Heart left ventricle (tissue), 16 donors: ENCODE results near the gene GCDH. TPM values are rescaled to one million over a fixed set of nuclear protein-coding genes. Genes with fewer than 3 reads are reported as not detected.

Experiments
- ATAC-seq, 4 donors: fragments of 200-7000 bp; cut with Tn5 transposase; one replicate each; pipeline ENCODE4 v1.9.1; 2020 to 2022; ENCODE audit warnings: moderate library complexity in 4 of 4, mild to moderate bottlenecking in 3 of 4, moderate number of reproducible peaks in 1 of 4
- DNase-seq, 5 donors: peaks; one replicate each; pipeline ENCODE4 v3.0.0-alpha.2; 2020
- H3K27ac ChIP-seq, 12 donors: fragments of 200-600 bp; sonication (generic) in 4 of 12; one replicate each; pipeline versions ENCODE4 v1.5.0 to v1.8.0; 2016 to 2022; ENCODE audit warnings: mild to moderate bottlenecking in 2 of 12
- H3K27me3 ChIP-seq, 9 donors: fragments of 200-600 bp; sonication (generic) in 2 of 9; one replicate each; pipeline versions ENCODE4 v1.5.1 to v1.8.0; 2016 to 2022; ENCODE audit warnings: mild to moderate bottlenecking in 3 of 9
- H3K36me3 ChIP-seq, 9 donors: fragments of 200-600 bp; sonication (generic) in 2 of 9; one replicate each; pipeline versions ENCODE4 v1.5.0 to v1.8.0; 2018 to 2022; ENCODE audit warnings: mild to moderate bottlenecking in 2 of 9
- H3K4me1 ChIP-seq, 12 donors: fragments of 200-600 bp; sonication (generic) in 4 of 12; one replicate each; pipeline versions ENCODE4 v1.5.0 to v1.8.0; 2016 to 2022; ENCODE audit warnings: mild to moderate bottlenecking in 3 of 12
- H3K4me3 ChIP-seq, 12 donors: fragments of 200-600 bp; sonication (generic) in 4 of 12; one replicate each; pipeline versions ENCODE4 v1.5.0 to v1.8.0; 2017 to 2022; ENCODE audit warnings: mild to moderate bottlenecking in 9 of 12, moderate library complexity in 4 of 12
- H3K9me3 ChIP-seq, 12 donors: fragments of 200-600 bp; sonication (generic) in 4 of 12; one replicate each; pipeline versions ENCODE4 v1.5.0 to v1.8.0; 2016 to 2022; ENCODE audit warnings: mild to moderate bottlenecking in 1 of 12
- CTCF ChIP-seq, 12 donors: fragments of 200-600 bp; sonication (generic) in 4 of 12; IDR thresholded peaks; one replicate each; pipeline versions ENCODE4 v1.5.0 to v1.8.0; 2018 to 2022; ENCODE audit warnings: antibody characterized with exemption in 12 of 12, mild to moderate bottlenecking in 5 of 12
- POLR2A ChIP-seq, 2 donors: fragments of 450-650 bp; IDR thresholded peaks; one replicate each; pipeline ENCODE4 v1.6.1; 2017; ENCODE audit warnings: antibody characterized with exemption in 2 of 2, mild to moderate bottlenecking in 2 of 2, moderate library complexity in 2 of 2
- WGBS, 4 donors: extraction: QIAGEN DNeasy Blood & Tissue Kit in 2 of 4; methylation state at CpG; one replicate each; pipeline versions ENCODE4 v1.1.5 to v1.1.7; 2013 to 2018; 5-methylcytosine and 5-hydroxymethylcytosine counted together
- intact Hi-C, 10 donors: fragments of 100-400 bp; cut with DNase I; formaldehyde crosslinking; loops; one replicate each; pipeline versions ENCODE4 v1.11.1 to v1.14.2; 2022
- polyA plus RNA-seq, 2 donors: library from polyadenylated mRNA; stranded (reverse); fragments of 200-250 nt; gene quantifications; one replicate each; pipeline ENCODE4 v1.2.3, GENCODE V29; 2013
- total RNA-seq, 9 donors: library from RNA; depleted of rRNA in 2 of 9; stranded (reverse); fragments of >200 nt in 2 of 9; fragmentation: NEBNext Ultra II Directional in 3 of 9; extraction: Animal tissue kit (Norgen Biotek cat#: 25700) in 3 of 9; gene quantifications; one replicate each; pipeline versions ENCODE4 v1.1.0 to v1.2.4, GENCODE V29; 2016 to 2023
- donor health status: ischemic (EF 13 %, LVEDD 7.1; RV severe dilation, severe dysfunction).
- donor health status: healthy with polysubstance abuse.
- donor health status: DM: no; HTN: yes; CAD: no.
- donor health status: DM: no; HTN: no; CAD: no.
- donor health status: ischemic (EF 25% LVEDD 6.9; RV normal size, moderate dysfunction).
- donor health status: ischemic (EF 25% LVEDD 5.7; RV mildly dilated, moderate dysfunction).
- donor health status: healthy.
- donor health status: DM: yes; HTN: yes; CAD: no.
- donor health status: ischemic (EF 35%, LVEDD 5.7; RV mildly dilated, moderate dysfunction).
- donor health status: nonischemic (EF 11% LVEDD 7.7; RV severe dilation, severe dysfunction).
- donor health status: DM: yes; HTN: yes; CAD: no.
- donor health status: PGD.
- donor health status: ischemic (EF 29% LVEDD 5.4; RV normal size, mild dysfunction).
- donor health status: nonischemic (EF 23%, LVEDD 6.1; RV moderate dilation, normal function).

GCDH gene
- total and polyA plus RNA-seq, 11 donors: 28.7 to 107 (median 46.7) TPM

GRCh38 chr19:12880551-12881171, 10.3 kb upstream of the GCDH start:
- ATAC-seq: peak; percentile 11 to 49 (median 28)
- Histone ChIP-seq H3K27ac (peak overlapping the region; percentile 72 to 93 (median 85)), H3K36me3 (peaks cover 0 to 31% (median 20%) of the 10 kb centered on the region in 9 donors), H3K9me3 (peaks cover 0 to 9% (median 0%) of the 10 kb centered on the region in 12 donors), H3K27me3 (peaks cover 6 to 28% (median 18%) of the 10 kb centered on the region in 9 donors), H3K4me1 (peaks cover 0 to 50% (median 14%) of the 10 kb centered on the region in 12 donors), H3K4me3 (peak overlapping the region; percentile 43 to 89 (median 72))
- intact Hi-C loops: loop anchor here in 5 of 10 donors (10.0 kb wide), 3 partner anchors 54 to 214 kb away; partner anchors contain the start of genes DAND5 (in 4 of the 5), CALR (in 1 of the 5) and FARSA (in 1 of the 5)
- no peak for TF ChIP-seq POLR2A (IDR thresholded peaks at IDR 0.05)
- no peak for TF ChIP-seq CTCF (IDR thresholded peaks at IDR 0.05)
- WGBS, 4 donors: 14 to 24% (median 15%) methylated on average over 23 to 29 of the region's 29 CpGs
- DNase-seq: peak in 3 of 5 donors; percentile 46 to 67 (median 55)

- Histone ChIP-seq H3K4me3 (peak within 1 kb of the TSS; percentile 43 to 89 (median 72)), H3K9me3 (peaks cover 0 to 9% (median 0%) of the 10 kb centered on the region in 12 donors), H3K4me1 (peaks cover 0 to 56% (median 18%) of the 10 kb centered on the region in 12 donors), H3K27ac (peak within 1 kb of the TSS; percentile 72 to 93 (median 85)), H3K27me3 (peaks cover 10 to 34% (median 23%) of the 10 kb centered on the region in 9 donors), H3K36me3 (peaks cover 0 to 25% (median 18%) of the 10 kb centered on the region in 9 donors)
- TF ChIP-seq POLR2A (IDR thresholded peaks at IDR 0.05) (peak in 1 of 2 donors; percentile 79), CTCF (IDR thresholded peaks at IDR 0.05) (no peak)
- DNase-seq (peak; percentile 95 to 98 (median 96)), ATAC-seq (peak; percentile 93 to 97 (median 94))
- intact Hi-C loops: loop anchor here in 5 of 10 donors (10.0 kb wide), 3 partner anchors 54 to 214 kb away; partner anchors contain the start of genes DAND5 (in 4 of the 5), CALR (in 1 of the 5) and FARSA (in 1 of the 5)
- WGBS, 4 donors: 0 to 2% (median 0%) methylated on average over 22 to 38 of the region's 38 CpGs
Observed at GRCh38 chr19:12881172-12881808, 9.7 kb upstream of the GCDH start, which contains the start of gene DNASE2. Gene DNASE2 (minus strand): TSS chr19:12881449. CDS start chr19:12881375, 74 bp downstream.

- peaks cover 0 to 9% (median 0%) of the 10 kb centered on the region in 12 donors for H3K9me3 ChIP-seq
- peaks cover 0 to 56% (median 18%) of the 10 kb centered on the region in 12 donors for H3K4me1 ChIP-seq
- intact Hi-C loops: loop anchor here in 5 of 10 donors (10.0 kb wide), 3 partner anchors 52 to 212 kb away; partner anchors contain the start of genes DAND5 (in 4 of the 5), CALR (in 1 of the 5) and FARSA (in 1 of the 5)
- H3K36me3 ChIP-seq: peaks cover 0 to 14% (median 11%) of the 10 kb centered on the region in 9 donors
- no peak for DNase-seq
- no peak for ATAC-seq
- H3K4me3 ChIP-seq: no peak overlapping the region
- peak overlapping the region in 1 of 12 donors; percentile 88 for H3K27ac ChIP-seq
- H3K27me3 ChIP-seq: peaks cover 11 to 43% (median 23%) of the 10 kb centered on the region in 9 donors
- TF ChIP-seq CTCF (IDR thresholded peaks at IDR 0.05): no peak
- TF ChIP-seq POLR2A (IDR thresholded peaks at IDR 0.05): no peak
- 83 to 88% (median 88%) methylated on average over 3 of the region's 3 CpGs for WGBS, 4 donors
Observed at GRCh38 chr19:12882589-12882988, 8.4 kb upstream of the GCDH start.
